CD8-positive, alpha-beta memory T cell (primary cell): ENCODE data around the gene GCK. TPM values are rescaled to one million over a fixed set of nuclear protein-coding genes. Genes with fewer than 3 reads are reported as not detected.

Experiments used
- CTCF ChIA-PET: fragments of 350-600 bp; sonication (Branson Sonifier 250); formaldehyde crosslinking; loops from one replicate; lab custom pipeline; 2021; ENCODE audit warnings: antibody characterized with exemption; lab: Charles Lee
- POLR2A ChIA-PET: fragments of 350-600 bp; sonication (Branson Sonifier 250); formaldehyde crosslinking; loops from one replicate; lab custom pipeline; 2021; ENCODE audit warnings: antibody characterized with exemption; lab: Charles Lee
- DNase-seq, 5 donors: peaks; one replicate each; pipeline versions ENCODE4 v3.0.0 to v3.0.0-alpha.2; 2020 to 2022; ENCODE audit warnings: mixed read lengths in 1 of 5
- H3K27ac ChIP-seq: one replicate; pipeline ENCODE4 v1.7.0; 2013; ENCODE audit warnings: low read depth, mild to moderate bottlenecking, low read length, moderate library complexity
- H3K27me3 ChIP-seq: 2 replicates; pipeline ENCODE4 v1.7.0; 2013; ENCODE audit warnings: low read length, mild to moderate bottlenecking; ENCODE audit not compliant: insufficient read depth, poor library complexity, severe bottlenecking
- H3K36me3 ChIP-seq: 2 replicates; pipeline ENCODE4 v1.7.0; 2013; ENCODE audit warnings: mild to moderate bottlenecking, low read length, moderate library complexity; ENCODE audit not compliant: insufficient read depth
- H3K4me1 ChIP-seq: 2 replicates; pipeline ENCODE4 v1.7.0; 2013; ENCODE audit warnings: mild to moderate bottlenecking, low read length, moderate library complexity; ENCODE audit not compliant: insufficient read depth
- H3K4me3 ChIP-seq: 2 replicates; pipeline ENCODE4 v1.7.0; 2013; ENCODE audit warnings: mild to moderate bottlenecking, low read length
- H3K9me3 ChIP-seq: 2 replicates; pipeline ENCODE4 v1.7.0; 2013; ENCODE audit warnings: mild to moderate bottlenecking, low read length
- H3K27ac Mint-ChIP-seq, 8 donors: one replicate each; pipeline ENCODE4 v1.8.0; 2020 to 2021; ENCODE audit warnings: mixed read lengths in 8 of 8, mild to moderate bottlenecking in 6 of 8, inconsistent platforms in 3 of 8, moderate library complexity in 3 of 8
- H3K27me3 Mint-ChIP-seq, 2 donors: one replicate each; pipeline ENCODE4 v1.8.0; 2020 to 2021; ENCODE audit warnings: mixed read lengths in 2 of 2, mild to moderate bottlenecking in 1 of 2, moderate library complexity in 1 of 2
- H3K36me3 Mint-ChIP-seq, 3 donors: one replicate each; pipeline ENCODE4 v1.8.0; 2020 to 2021; ENCODE audit warnings: mixed read lengths in 3 of 3, inconsistent platforms in 1 of 3, mild to moderate bottlenecking in 1 of 3
- H3K4me1 Mint-ChIP-seq, 3 donors: one replicate each; pipeline ENCODE4 v1.8.0; 2020 to 2021; ENCODE audit warnings: mixed read lengths in 3 of 3, inconsistent platforms in 1 of 3, mild to moderate bottlenecking in 1 of 3
- H3K4me3 Mint-ChIP-seq, 7 donors: one replicate each; pipeline ENCODE4 v1.8.0; 2020 to 2021; ENCODE audit warnings: mixed read lengths in 7 of 7, mild to moderate bottlenecking in 6 of 7, moderate library complexity in 4 of 7, inconsistent platforms in 2 of 7
- H3K9me3 Mint-ChIP-seq, 5 donors: one replicate each; pipeline ENCODE4 v1.8.0; 2020 to 2022; ENCODE audit warnings: mixed read lengths in 5 of 5, mild to moderate bottlenecking in 3 of 5, moderate library complexity in 2 of 5, inconsistent platforms in 1 of 5
- polyA plus RNA-seq: library from polyadenylated mRNA; unstranded; fragments of 300-500 nt; fragmentation: Illumina TruSeq; gene quantifications from one replicate; pipeline ENCODE4 v1.2.3, GENCODE V29; 2021
- total RNA-seq, 2 experiments: library from RNA; stranded (reverse); gene quantifications; one replicate each; pipeline ENCODE4 v1.2.3, GENCODE V29; 2021

The GCK gene
- total and polyA plus RNA-seq, 3 experiments from 2014 or later = 0.46 to 1.8 (median 1.0) TPM

- no peaks in the 10 kb centered on the region for H3K4me1 ChIP-seq
- peaks cover 0 to 9% (median 5%) of the 10 kb centered on the region in 5 donors for H3K9me3 Mint-ChIP-seq
- H3K27me3 ChIP-seq = no peaks in the 10 kb centered on the region
- H3K4me3 ChIP-seq = no peak overlapping the region
- no peaks in the 10 kb centered on the region for H3K9me3 ChIP-seq
- H3K27me3 Mint-ChIP-seq = peaks cover 3 to 15% of the 10 kb centered on the region in 2 donors
- H3K27ac Mint-ChIP-seq = no peak overlapping the region
- no peaks in the 10 kb centered on the region for H3K36me3 ChIP-seq
- no peak for DNase-seq
- POLR2A ChIA-PET = no interaction called here
- peaks cover 2 to 6% (median 6%) of the 10 kb centered on the region in 3 donors for H3K4me1 Mint-ChIP-seq
- CTCF ChIA-PET = no interaction called here
- no peak overlapping the region for H3K27ac ChIP-seq
- H3K4me3 Mint-ChIP-seq = no peak overlapping the region
- H3K36me3 Mint-ChIP-seq = peaks cover 0 to 4% (median 0%) of the 10 kb centered on the region in 3 donors
Measured at GRCh38 chr7:44162785-44163395, 26.3 kb downstream of the GCK start.

GRCh38 chr7:44162179-44162578 is 27.1 kb downstream of the GCK start:
- CTCF ChIA-PET = no interaction called here
- no peaks in the 10 kb centered on the region for H3K36me3 ChIP-seq
- no peak overlapping the region for H3K4me3 Mint-ChIP-seq

GRCh38 chr7:44161371-44161770 is 27.9 kb downstream of the GCK start:
- Histone ChIP-seq H3K36me3 (no peaks in the 10 kb centered on the region), H3K4me1 (no peaks in the 10 kb centered on the region), H3K9me3 (no peaks in the 10 kb centered on the region), H3K27ac (no peak overlapping the region), H3K4me3 (no peak overlapping the region), H3K27me3 (no peaks in the 10 kb centered on the region)
- no peak for DNase-seq
- Mint-ChIP-seq H3K9me3 (peaks cover 0 to 9% (median 5%) of the 10 kb centered on the region in 5 donors), H3K4me1 (no peaks in the 10 kb centered on the region), H3K36me3 (peaks cover 0 to 6% (median 0%) of the 10 kb centered on the region in 3 donors), H3K27ac (no peak overlapping the region), H3K4me3 (no peak overlapping the region), H3K27me3 (peaks cover 4 to 15% of the 10 kb centered on the region in 2 donors)
- ChIA-PET POLR2A (no interaction called here), CTCF (no interaction called here)

More at GRCh38 chr7:44162179-44162578, 27.1 kb downstream of the GCK start:
- no peak overlapping the region for H3K27ac Mint-ChIP-seq
- Histone ChIP-seq H3K27ac (no peak overlapping the region), H3K4me1 (no peaks in the 10 kb centered on the region), H3K4me3 (no peak overlapping the region), H3K9me3 (no peaks in the 10 kb centered on the region), H3K27me3 (no peaks in the 10 kb centered on the region)
- H3K9me3 Mint-ChIP-seq = peaks cover 0 to 9% (median 5%) of the 10 kb centered on the region in 5 donors
- peaks cover 4 to 15% of the 10 kb centered on the region in 2 donors for H3K27me3 Mint-ChIP-seq
- no peaks in the 10 kb centered on the region for H3K4me1 Mint-ChIP-seq
- peaks cover 0 to 6% (median 0%) of the 10 kb centered on the region in 3 donors for H3K36me3 Mint-ChIP-seq
- POLR2A ChIA-PET = no interaction called here
- no peak for DNase-seq

- Histone ChIP-seq H3K4me1 (no peaks in the 10 kb centered on the region), H3K27me3 (no peaks in the 10 kb centered on the region), H3K27ac (no peak overlapping the region), H3K9me3 (no peaks in the 10 kb centered on the region), H3K36me3 (no peaks in the 10 kb centered on the region), H3K4me3 (no peak overlapping the region)
- Mint-ChIP-seq H3K27me3 (peaks cover 4 to 18% of the 10 kb centered on the region in 2 donors), H3K27ac (no peak overlapping the region), H3K4me1 (no peaks in the 10 kb centered on the region), H3K4me3 (no peak overlapping the region), H3K36me3 (peaks cover 0 to 4% (median 0%) of the 10 kb centered on the region in 3 donors), H3K9me3 (peaks cover 0 to 9% (median 5%) of the 10 kb centered on the region in 5 donors)
- DNase-seq = no peak
- ChIA-PET POLR2A (no interaction called here), CTCF (no interaction called here)
Measured at GRCh38 chr7:44159824-44160630, 29.2 kb downstream of the GCK start.

- Mint-ChIP-seq H3K4me3 (no peak overlapping the region), H3K9me3 (peaks cover 0 to 2% (median 0%) of the 10 kb centered on the region in 5 donors), H3K4me1 (no peaks in the 10 kb centered on the region), H3K27ac (no peak overlapping the region), H3K27me3 (peaks cover 4 to 11% of the 10 kb centered on the region in 2 donors), H3K36me3 (peaks cover 0 to 4% (median 0%) of the 10 kb centered on the region in 3 donors)
- no peak overlapping the region for H3K4me3 ChIP-seq
- no peaks in the 10 kb centered on the region for H3K27me3 ChIP-seq
- no peaks in the 10 kb centered on the region for H3K9me3 ChIP-seq
- H3K27ac ChIP-seq = no peak overlapping the region
- no peaks in the 10 kb centered on the region for H3K36me3 ChIP-seq
- DNase-seq = no peak
- H3K4me1 ChIP-seq = no peaks in the 10 kb centered on the region
- ChIA-PET POLR2A (no interaction called here), CTCF (no interaction called here)
Measured at GRCh38 chr7:44158873-44159631, 30.2 kb downstream of the GCK start.

GRCh38 chr7:44158096-44158872 is 31.0 kb downstream of the GCK start:
- no peaks in the 10 kb centered on the region for H3K4me1 ChIP-seq
- ChIA-PET CTCF (no interaction called here), POLR2A (no interaction called here)
- DNase-seq = no peak
- no peaks in the 10 kb centered on the region for H3K9me3 ChIP-seq
- peaks cover 4 to 9% of the 10 kb centered on the region in 2 donors for H3K27me3 Mint-ChIP-seq
- no peaks in the 10 kb centered on the region for H3K27me3 ChIP-seq
- no peaks in the 10 kb centered on the region for H3K9me3 Mint-ChIP-seq
- H3K36me3 ChIP-seq = no peaks in the 10 kb centered on the region
- H3K4me1 Mint-ChIP-seq = no peaks in the 10 kb centered on the region
- H3K27ac ChIP-seq = no peak overlapping the region
- no peak overlapping the region for H3K4me3 ChIP-seq
- H3K4me3 Mint-ChIP-seq = no peak overlapping the region
- H3K27ac Mint-ChIP-seq = no peak overlapping the region
- peaks cover 0 to 4% (median 0%) of the 10 kb centered on the region in 3 donors for H3K36me3 Mint-ChIP-seq

- H3K9me3 ChIP-seq = no peaks in the 10 kb centered on the region
- POLR2A ChIA-PET = no interaction called here
Measured at GRCh38 chr7:44157116-44158080, 31.8 kb downstream of the GCK start.

More at GRCh38 chr7:44157116-44158080, 31.8 kb downstream of the GCK start:
- DNase-seq = no peak
- H3K9me3 Mint-ChIP-seq = no peaks in the 10 kb centered on the region
- Histone ChIP-seq H3K27ac (no peak overlapping the region), H3K4me1 (no peaks in the 10 kb centered on the region), H3K27me3 (no peaks in the 10 kb centered on the region), H3K36me3 (no peaks in the 10 kb centered on the region), H3K4me3 (no peak overlapping the region)
- no peak overlapping the region for H3K27ac Mint-ChIP-seq
- no peaks in the 10 kb centered on the region for H3K4me1 Mint-ChIP-seq
- CTCF ChIA-PET = no interaction called here
- peaks cover 0 to 4% (median 0%) of the 10 kb centered on the region in 3 donors for H3K36me3 Mint-ChIP-seq
- H3K4me3 Mint-ChIP-seq = no peak overlapping the region
- peaks cover 3 to 4% of the 10 kb centered on the region in 2 donors for H3K27me3 Mint-ChIP-seq
